A549 (cell line): ENCODE measurements around the gene KHDC1. TPM values are rescaled to one million over a fixed set of nuclear protein-coding genes. Genes with fewer than 3 reads are reported as not detected.
A peak's percentile ranks its signal among the peaks of the same experiment; 100 is the strongest.
"Not testable (repeated sequence)": the region's sequence is repeated elsewhere in the genome, so short reads cannot be mapped to it uniquely, and the experiment has no call there.

Experiments used
- ATAC-seq, 2 experiments: fragments of 200-7000 bp in 1 of 2; fragments of >200 bp in 1 of 2; cut with Nextera tagmentation in 1 of 2; cut with Tn5 transposase in 1 of 2; 3 replicates each; pipeline versions ENCODE4 v1.8.0 to v1.9.1; 2018 to 2020; ENCODE audit warnings: mild to moderate bottlenecking in 1 of 2, moderate library complexity in 1 of 2
- CTCF ChIA-PET: fragments of 300-600 bp; sonication (Branson Sonifier 250); formaldehyde crosslinking; extraction: SDS; loops from one replicate; lab custom pipeline; 2021; ENCODE audit warnings: antibody characterized with exemption, inconsistent platforms; lab: Yijun Ruan, JAX
- POLR2A ChIA-PET: fragments of 350-600 bp; formaldehyde crosslinking; extraction: SDS; loops from one replicate; lab custom pipeline; 2021; ENCODE audit warnings: antibody characterized with exemption, inconsistent platforms; lab: Yijun Ruan, JAX
- DNase-seq, 2 experiments: peaks; one replicate each; pipeline versions ENCODE4 v3.0.0 to v3.0.0-alpha.2; 2011 to 2016; ENCODE audit warnings: low read depth in 1 of 2, low spot score in 1 of 2
- FAIRE-seq: peaks from 2 replicates; lab custom pipeline; 2011; peaks lifted over from hg19 to GRCh38; lab: Jason Lieb, UNC
- H3K27ac ChIP-seq, 2 experiments: fragments of >200 bp; sonication (Bioruptor Twin); formaldehyde crosslinking; 3 replicates each; pipeline ENCODE4 v1.5.1; 2016 to 2017
- H3K4me1 ChIP-seq: fragments of >200 bp; sonication (Bioruptor Twin); formaldehyde crosslinking; 3 replicates; pipeline ENCODE4 v1.6.1; 2016
- H3K4me2 ChIP-seq: fragments of >200 bp; sonication (Bioruptor Twin); formaldehyde crosslinking; 3 replicates; pipeline ENCODE4 v1.6.1; 2016
- H3K4me3 ChIP-seq: fragments of >200 bp; sonication (Bioruptor Twin); formaldehyde crosslinking; 3 replicates; pipeline ENCODE4 v1.5.1; 2016
- H3K9me3 ChIP-seq: fragments of >200 bp; sonication (Bioruptor Twin); formaldehyde crosslinking; 3 replicates; pipeline ENCODE4 v1.6.1; 2016
- CBX2 ChIP-seq: fragments of 200-600 bp; sonication (generic); IDR thresholded peaks from 2 replicates; pipeline ENCODE4 v1.6.1; 2016; ENCODE audit warnings: low read depth, mild to moderate bottlenecking, borderline replicate concordance
- CEBPB ChIP-seq, 2 experiments: fragments of >200 bp in 1 of 2; sonication (Bioruptor Twin) in 1 of 2; formaldehyde crosslinking in 1 of 2; IDR thresholded peaks; 2 replicates each; pipeline ENCODE4 v1.6.1; 2012 to 2016
- ESRRA ChIP-seq: fragments of 150-350 bp; IDR thresholded peaks from 2 replicates; pipeline ENCODE4 v1.6.1; 2014; ENCODE audit warnings: mild to moderate bottlenecking, low read length, borderline replicate concordance
- FOSB ChIP-seq: fragments of 250-450 bp; sonication (Bioruptor Pico); IDR thresholded peaks from 2 replicates; pipeline ENCODE4 v1.5.0; 2020; ENCODE audit warnings: mild to moderate bottlenecking, moderate library complexity
- FOSL2 ChIP-seq, 2 experiments: fragments of 450-650 bp in 1 of 2; fragments of >200 bp in 1 of 2; sonication (Bioruptor Twin) in 1 of 2; formaldehyde crosslinking; IDR thresholded peaks; 2 replicates each; pipeline versions ENCODE4 v1.5.0 to v1.6.1; 2016 to 2020; ENCODE audit warnings: mild to moderate bottlenecking in 1 of 2, moderate library complexity in 1 of 2
- GATA3 ChIP-seq: IDR thresholded peaks from 2 replicates; pipeline ENCODE4 v1.6.1; 2012; ENCODE audit warnings: borderline replicate concordance
- HES2 ChIP-seq: fragments of >200 bp; sonication (Bioruptor Twin); formaldehyde crosslinking; IDR thresholded peaks from 2 replicates; pipeline ENCODE4 v1.6.1; 2016
- HOXB5 ChIP-seq: fragments of 250-450 bp; sonication (Bioruptor Pico); IDR thresholded peaks from 2 replicates; pipeline ENCODE4 v1.5.0; 2020; ENCODE audit warnings: mild to moderate bottlenecking, moderate library complexity
- JUNB ChIP-seq: fragments of >200 bp; sonication (Bioruptor Twin); formaldehyde crosslinking; IDR thresholded peaks from 2 replicates; pipeline ENCODE4 v1.6.1; 2016
- MAX ChIP-seq: IDR thresholded peaks from 2 replicates; pipeline ENCODE4 v1.6.1; 2012
- POLR2AphosphoS2 ChIP-seq: conservative IDR thresholded peaks from 2 replicates; pipeline ENCODE4 v1.6.1; 2012; ENCODE audit warnings: low read length, improper control_type of control experiment, inconsistent platforms
- RCOR1 ChIP-seq: fragments of 150-350 bp; IDR thresholded peaks from 2 replicates; pipeline ENCODE4 v1.6.1; 2014; ENCODE audit warnings: antibody characterized with exemption, low read length, low read depth
- REST ChIP-seq: fragments of 200-600 bp; sonication (generic); IDR thresholded peaks from 2 replicates; pipeline ENCODE4 v1.6.1; 2016; ENCODE audit warnings: antibody characterized with exemption, mild to moderate bottlenecking, moderate library complexity
- RNF2 ChIP-seq: fragments of 200-600 bp; sonication (generic); IDR thresholded peaks from 2 replicates; pipeline ENCODE4 v1.6.1; 2016; ENCODE audit warnings: low read depth, mild to moderate bottlenecking, antibody characterized with exemption, moderate library complexity, borderline replicate concordance
- TP53 ChIP-seq: fragments of 250-450 bp; sonication (Bioruptor Pico); IDR thresholded peaks from 2 replicates; pipeline ENCODE4 v1.5.0; 2021; ENCODE audit warnings: mild to moderate bottlenecking, moderate library complexity
- USF2 ChIP-seq: fragments of 450-650 bp; IDR thresholded peaks from 2 replicates; pipeline ENCODE4 v1.6.1; 2014; ENCODE audit warnings: antibody characterized with exemption
- ZNF302 ChIP-seq: fragments of 250-450 bp; sonication (Bioruptor Pico); IDR thresholded peaks from 2 replicates; pipeline ENCODE4 v1.9.0; 2021; ENCODE audit warnings: inconsistent platforms, mild to moderate bottlenecking, moderate library complexity
- WGBS: methylation state at CpG from one replicate; pipeline ENCODE4 v1.1.6; 2017; ENCODE audit errors: missing lambda C conversion rate; 5-methylcytosine and 5-hydroxymethylcytosine counted together
- polyA plus RNA-seq, 4 experiments: library from polyadenylated mRNA; depleted of rRNA in 3 of 4; stranded (reverse); fragments of >200 nt; fragmentation: RNase III in 1 of 4; extraction: RNeasy Plus Mini Kit Qiagen cat#74134 plus additional on column Dnase treatment in 1 of 4; gene quantifications; 2 replicates in 3 of 4; 3 replicates in 1 of 4; pipeline ENCODE4 v1.2.3, GENCODE V29; 2011 to 2017

Gene KHDC1
- polyA plus RNA-seq, 2 of the 4 experiments (the other 2 are of a cell fraction): 4.5 to 5.2 TPM

GRCh38 chr6:73234733-73235132 lies 28.3 kb downstream of the KHDC1 start:
- ChIA-PET POLR2A (no interaction called here), CTCF (no interaction called here)
- peak; percentile 60 to 61; a peak in 4 of 6 replicates for ATAC-seq
- no peak overlapping the region for H3K4me3 ChIP-seq
- H3K27ac ChIP-seq: peak overlapping the region; percentile 32 to 88; a peak in 4 of 6 replicates
- H3K4me1 ChIP-seq: peaks cover 29% of the 10 kb centered on the region
- 9% methylated on average over 1 of the region's 1 CpG for WGBS
- H3K9me3 ChIP-seq: no peaks in the 10 kb centered on the region
- DNase-seq: peak; percentile 4 to 38
- FAIRE-seq: no peak
- peak overlapping the region; percentile 38 for H3K4me2 ChIP-seq
- peak; percentile 81 for TF ChIP-seq JUNB
- TF ChIP-seq HES2: 0 out of 2 replicates have a peak, but pooled peaks have one; percentile 39
- TF ChIP-seq FOSB: no peak
- peak; percentile 46 to 92; a peak in 3 of 4 replicates for TF ChIP-seq CEBPB (IDR thresholded peaks at IDR 0.05)
- no peak for TF ChIP-seq REST
- 0 out of 2 replicates have a peak, but pooled peaks have one; percentile 32 for TF ChIP-seq MAX
- peak; percentile 58; the same call in 1 of the 2 replicates for TF ChIP-seq GATA3
- peak; percentile 73 for TF ChIP-seq FOSL2 (IDR thresholded peaks at IDR 0.05)
- TF ChIP-seq FOSL2 (CRISPR knock-in tag; IDR thresholded peaks at IDR 0.05): peak; percentile 79

- POLR2A ChIA-PET, FAIRE-seq, CTCF ChIA-PET, ATAC-seq, H3K9me3 ChIP-seq, DNase-seq, H3K4me3 ChIP-seq: not testable (repeated sequence)
- 17% methylated on average over 3 of the region's 3 CpGs for WGBS
- peak overlapping the region in 1 of 2 experiments; percentile 57; a peak in 1 of 6 replicates for H3K27ac ChIP-seq
- H3K4me1 ChIP-seq: peaks cover 29% of the 10 kb centered on the region
- peak overlapping the region; percentile 38; the same call in 1 of the 3 replicates for H3K4me2 ChIP-seq
These were observed 29.0 kb downstream of the KHDC1 start for GRCh38 chr6:73233971-73234370.

- DNase-seq (no peak), ATAC-seq (no peak), FAIRE-seq (no peak)
- no peaks in the 10 kb centered on the region for H3K9me3 ChIP-seq
- no peak for TF ChIP-seq ZNF302
- no peak for TF ChIP-seq CBX2
- TF ChIP-seq HES2: no peak
- no peak for TF ChIP-seq USF2
- TF ChIP-seq TP53: no peak
- no peak for TF ChIP-seq RNF2
- TF ChIP-seq RCOR1: no peak
- no peak for TF ChIP-seq ESRRA
- TF ChIP-seq POLR2AphosphoS2: no peak
- no peak for TF ChIP-seq FOSL2 (IDR thresholded peaks at IDR 0.05)
- TF ChIP-seq FOSL2 (CRISPR knock-in tag; IDR thresholded peaks at IDR 0.05): no peak
- no peak for TF ChIP-seq HOXB5 (CRISPR knock-in tag)
- no peak overlapping the region for H3K4me3 ChIP-seq
- ChIA-PET POLR2A (no interaction called here), CTCF (no interaction called here)
- peak overlapping the region in 1 of 2 experiments; percentile 22; a peak in 1 of 6 replicates for H3K27ac ChIP-seq
- H3K4me1 ChIP-seq: peaks cover 29% of the 10 kb centered on the region
- H3K4me2 ChIP-seq: no peak overlapping the region
- 76% methylated on average over 6 of the region's 6 CpGs for WGBS
These were observed 29.9 kb downstream of the KHDC1 start for GRCh38 chr6:73233048-73233447.
